8988T (cell line): ENCODE data around the gene CRACR2A.

Experiments
- DNase-seq: peaks from one replicate; pipeline ENCODE4 v3.0.0; 2011

CRACR2A gene

GRCh38 chr12:3644104-3644503, 108.8 kb downstream of the CRACR2A start:
- no peak for DNase-seq

- DNase-seq: no peak
These were observed 111.4 kb downstream of the CRACR2A start for GRCh38 chr12:3641428-3642018.

GRCh38 chr12:3636328-3636727, 116.6 kb downstream of the CRACR2A start:
- DNase-seq: no peak

GRCh38 chr12:3634348-3634747, 118.6 kb downstream of the CRACR2A start:
- no peak for DNase-seq

GRCh38 chr12:3633396-3633795, 119.5 kb downstream of the CRACR2A start:
- DNase-seq: no peak

GRCh38 chr12:3632754-3633153, 120.2 kb downstream of the CRACR2A start:
- DNase-seq: no peak

- no peak for DNase-seq
These were observed 120.7 kb downstream of the CRACR2A start for GRCh38 chr12:3632256-3632655.

- DNase-seq: no peak
These were observed 121.2 kb downstream of the CRACR2A start for GRCh38 chr12:3631759-3632158.

GRCh38 chr12:3631272-3631637, 121.7 kb downstream of the CRACR2A start:
- no peak for DNase-seq

GRCh38 chr12:3630621-3631271, 122.2 kb downstream of the CRACR2A start:
- no peak for DNase-seq

GRCh38 chr12:3630111-3630510, 122.8 kb downstream of the CRACR2A start:
- DNase-seq: no peak

GRCh38 chr12:3629057-3629830, 123.7 kb downstream of the CRACR2A start:
- DNase-seq: no peak

GRCh38 chr12:3628629-3629028, 124.3 kb downstream of the CRACR2A start:
- DNase-seq: no peak

GRCh38 chr12:3627336-3627735, 125.6 kb downstream of the CRACR2A start:
- no peak for DNase-seq

- no peak for DNase-seq
These were observed 128.6 kb downstream of the CRACR2A start for GRCh38 chr12:3624273-3624672.

- no peak for DNase-seq
These were observed 129.9 kb downstream of the CRACR2A start for GRCh38 chr12:3622822-3623690.

- no peak for DNase-seq
These were observed 130.7 kb downstream of the CRACR2A start for GRCh38 chr12:3622021-3622821.

GRCh38 chr12:3620856-3621255, 132.1 kb downstream of the CRACR2A start:
- DNase-seq: no peak

GRCh38 chr12:3617565-3617964, 135.3 kb downstream of the CRACR2A start:
- no peak for DNase-seq

GRCh38 chr12:3615862-3616261, 137.0 kb downstream of the CRACR2A start:
- DNase-seq: no peak

GRCh38 chr12:3614806-3615466, 138.0 kb downstream of the CRACR2A start:
- no peak for DNase-seq
